ENCODE measurements around the gene ERC2.

Gene ERC2

GRCh38 chr3:56366641-56367162 is 101.6 kb downstream of the ERC2 start:
- DNase-seq (ENCODE audit: low read depth), result no peak

GRCh38 chr3:56365905-56366640 is 102.2 kb downstream of the ERC2 start:
- DNase-seq (ENCODE audit: low read depth), result no peak

- DNase-seq (ENCODE audit: low read depth), result no peak
Measured at GRCh38 chr3:56364665-56365064, 103.6 kb downstream of the ERC2 start.

GRCh38 chr3:56363720-56364119 is 104.5 kb downstream of the ERC2 start:
- no peak for DNase-seq (ENCODE audit: low read depth)

GRCh38 chr3:56361731-56362130 is 106.5 kb downstream of the ERC2 start:
- no peak for DNase-seq (ENCODE audit: low read depth)

GRCh38 chr3:56357266-56357665 is 111.0 kb downstream of the ERC2 start:
- DNase-seq (ENCODE audit: low read depth), result no peak

- DNase-seq (ENCODE audit: low read depth), result no peak
Measured at GRCh38 chr3:56356808-56357207, 111.5 kb downstream of the ERC2 start.

- no peak for DNase-seq (ENCODE audit: low read depth)
Measured at GRCh38 chr3:56355570-56356185, 112.6 kb downstream of the ERC2 start.

- DNase-seq (ENCODE audit: low read depth), result no peak
Measured at GRCh38 chr3:56351537-56351936, 116.7 kb downstream of the ERC2 start.

- peak; percentile 6 for DNase-seq (ENCODE audit: low read depth)
Measured at GRCh38 chr3:56347219-56347871, 120.9 kb downstream of the ERC2 start.

- DNase-seq (ENCODE audit: low read depth), result no peak
Measured at GRCh38 chr3:56342475-56342874, 125.8 kb downstream of the ERC2 start.

GRCh38 chr3:56339671-56340070 is 128.6 kb downstream of the ERC2 start:
- DNase-seq (ENCODE audit: low read depth), result no peak

- DNase-seq (ENCODE audit: low read depth), result no peak
Measured at GRCh38 chr3:56339244-56339643, 129.0 kb downstream of the ERC2 start.

- no peak for DNase-seq (ENCODE audit: low read depth)
Measured at GRCh38 chr3:56336023-56336422, 132.2 kb downstream of the ERC2 start.

- no peak for DNase-seq (ENCODE audit: low read depth)
Measured at GRCh38 chr3:56324473-56324872, 143.8 kb downstream of the ERC2 start.

- no peak for DNase-seq (ENCODE audit: low read depth)
Measured at GRCh38 chr3:56323986-56324420, 144.3 kb downstream of the ERC2 start.

GRCh38 chr3:56322862-56323261 is 145.4 kb downstream of the ERC2 start:
- no peak for DNase-seq (ENCODE audit: low read depth)

GRCh38 chr3:56321892-56322291 is 146.4 kb downstream of the ERC2 start:
- no peak for DNase-seq (ENCODE audit: low read depth)

GRCh38 chr3:56321383-56321782 is 146.9 kb downstream of the ERC2 start:
- DNase-seq (ENCODE audit: low read depth), result no peak

- no peak for DNase-seq (ENCODE audit: low read depth)
Measured at GRCh38 chr3:56320883-56321282, 147.4 kb downstream of the ERC2 start.

- no peak for DNase-seq (ENCODE audit: low read depth)
Measured at GRCh38 chr3:56318891-56319290, 149.4 kb downstream of the ERC2 start.

- DNase-seq (ENCODE audit: low read depth), result no peak
Measured at GRCh38 chr3:56316944-56317343, 151.3 kb downstream of the ERC2 start.

GRCh38 chr3:56314842-56315241 is 153.4 kb downstream of the ERC2 start:
- no peak for DNase-seq (ENCODE audit: low read depth)

All from activated T-cell treated with anti-CD3 and anti-CD28 coated beads for 24 hours (primary cell).